SH-SY5Y (cell line): ENCODE data around the gene SERBP1.

Source experiments
- GATA2 ChIP-seq: IDR thresholded peaks from 2 replicates; pipeline ENCODE4 v1.6.1; 2011; ENCODE audit warnings: mild to moderate bottlenecking, low read depth, low read length
- GATA3 ChIP-seq: IDR thresholded peaks from 2 replicates; pipeline ENCODE4 v1.6.1; 2011; ENCODE audit warnings: low read depth, mild to moderate bottlenecking, low read length, moderate library complexity

Gene SERBP1

DNA sequence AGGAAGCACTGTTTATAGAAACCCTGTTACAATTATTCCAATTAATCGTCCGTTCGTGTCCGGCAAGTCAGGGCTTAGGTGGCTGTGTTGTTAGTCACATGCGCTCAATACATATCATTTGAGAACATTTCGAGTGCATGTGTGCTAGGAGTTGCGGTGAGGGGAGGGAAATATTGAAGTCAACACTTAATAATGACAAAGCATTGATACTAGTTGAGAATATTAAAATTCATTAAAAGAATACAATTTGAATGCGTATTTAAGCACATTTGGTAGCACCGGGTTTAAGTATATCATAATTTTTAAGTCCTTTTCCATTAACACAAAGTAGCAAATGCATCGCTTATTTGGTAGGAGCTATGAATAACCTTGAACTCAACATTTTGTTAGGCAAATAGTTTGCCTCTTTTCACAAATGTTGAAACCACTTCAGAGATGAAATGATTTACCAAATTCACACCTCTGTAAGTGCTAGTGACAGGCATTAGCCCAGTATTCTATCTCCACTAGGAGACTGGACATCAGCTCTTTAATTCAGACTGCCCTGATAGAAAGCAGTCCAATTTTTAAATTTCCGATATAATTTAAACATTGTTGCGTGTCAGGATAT lies 1.1 kb upstream of the SERBP1 start:
- TF ChIP-seq GATA2, result no peak
- TF ChIP-seq GATA3, result no peak

DNA sequence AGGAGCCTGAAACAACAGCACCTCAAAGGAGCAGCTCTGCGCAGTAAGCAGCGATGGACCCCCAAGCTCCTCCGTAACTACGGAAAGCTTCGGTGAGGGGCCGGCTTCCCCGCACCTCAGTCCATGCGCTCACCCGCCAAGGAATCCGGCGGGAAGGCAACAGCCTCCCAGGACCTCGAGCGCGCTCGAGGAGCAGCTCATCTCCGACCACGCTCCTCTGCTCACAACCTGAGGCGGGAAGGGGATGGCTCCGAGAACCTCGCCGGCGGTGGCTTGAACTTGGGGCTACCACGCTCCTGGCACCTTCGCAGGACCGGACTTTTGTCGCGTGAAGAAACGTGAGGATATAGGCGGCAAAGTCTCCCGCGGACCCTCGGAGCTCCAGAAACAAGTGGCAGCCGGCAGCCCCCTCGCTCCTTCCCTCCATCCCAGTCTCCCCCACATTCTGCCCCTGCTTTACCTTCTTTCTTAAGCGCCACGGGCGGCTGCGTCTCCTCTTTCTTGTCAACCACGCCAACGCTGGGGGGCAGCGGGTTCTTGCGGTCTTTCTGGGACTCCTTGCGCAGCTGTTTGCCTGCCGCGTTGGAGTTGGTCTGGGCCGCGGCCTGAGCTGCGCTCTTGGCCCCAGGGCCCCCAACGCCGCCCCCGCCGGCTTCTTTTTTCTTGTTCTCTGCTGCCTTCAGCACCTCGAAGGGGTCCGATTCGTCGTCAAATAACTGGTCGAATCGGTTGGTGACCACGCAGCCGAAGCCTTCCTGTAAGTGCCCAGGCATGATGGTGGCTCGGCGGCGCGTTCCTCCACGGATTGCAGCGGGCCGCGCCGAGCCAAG lies 459 bp downstream of the SERBP1 start:
- no peak for TF ChIP-seq GATA2
- no peak for TF ChIP-seq GATA3

DNA sequence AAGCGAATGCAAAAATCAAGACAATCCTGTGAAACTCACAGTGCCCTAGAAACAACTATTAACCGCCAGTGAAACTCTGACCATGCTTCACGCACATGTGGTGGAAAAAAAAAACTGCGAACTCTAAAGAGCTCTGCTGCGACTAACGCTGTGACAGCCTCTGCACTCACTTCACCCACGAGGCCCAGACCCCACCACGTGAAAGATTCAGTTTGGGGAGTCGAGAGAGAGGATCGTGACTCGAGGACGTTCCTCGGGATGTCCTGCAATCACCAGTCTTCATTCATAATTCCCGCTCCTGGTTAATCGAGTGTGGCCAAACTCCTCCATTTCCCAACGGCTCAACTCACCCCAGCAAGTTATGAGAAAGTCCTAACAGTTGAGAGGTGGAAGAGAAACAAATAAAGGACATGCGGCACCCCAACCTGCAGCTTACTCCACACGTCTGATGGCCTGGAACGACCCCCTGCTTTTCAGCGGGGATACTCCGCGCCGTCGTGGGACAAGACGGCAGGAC lies 1.1 kb downstream of the SERBP1 start:
- TF ChIP-seq GATA3 (no peak), GATA2 (no peak)

DNA sequence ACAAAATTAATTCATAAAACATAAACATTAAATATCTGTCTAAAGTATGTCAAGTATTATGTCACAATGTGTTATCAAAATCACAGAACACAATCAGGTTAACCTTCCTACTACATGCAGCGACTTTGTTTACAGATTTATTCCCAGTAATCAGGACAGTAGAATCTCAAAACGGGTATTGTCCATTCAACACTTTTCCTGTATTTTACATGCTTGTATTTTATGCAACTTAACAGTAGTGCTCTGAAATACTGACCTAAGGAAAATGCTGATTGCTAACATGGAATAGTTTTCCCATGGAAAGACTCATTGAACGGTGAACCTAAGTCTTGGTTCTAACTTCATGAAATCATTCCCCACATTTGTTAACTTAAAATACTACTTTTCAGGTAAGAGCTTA lies 2.3 kb downstream of the SERBP1 start:
- TF ChIP-seq GATA3 (no peak), GATA2 (no peak)

DNA sequence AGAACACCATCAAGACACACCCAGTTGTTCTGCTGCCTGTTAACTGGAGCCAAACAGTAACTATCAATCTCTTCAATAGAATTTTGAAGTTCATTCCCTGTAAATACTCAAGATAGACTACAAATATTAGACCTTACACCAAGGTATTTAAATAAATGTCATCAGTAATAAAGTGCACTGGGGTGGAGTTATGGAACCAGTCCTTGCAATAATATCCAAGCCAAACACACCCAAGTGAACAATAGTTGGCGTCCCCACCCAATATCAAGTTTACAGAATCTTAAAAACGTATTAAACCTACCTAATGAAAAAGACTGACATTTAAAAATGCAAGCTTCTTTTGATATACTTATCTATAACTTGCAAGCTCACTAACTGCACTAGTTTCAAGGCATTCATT lies 2.7 kb downstream of the SERBP1 start:
- TF ChIP-seq GATA3, result no peak
- no peak for TF ChIP-seq GATA2

DNA sequence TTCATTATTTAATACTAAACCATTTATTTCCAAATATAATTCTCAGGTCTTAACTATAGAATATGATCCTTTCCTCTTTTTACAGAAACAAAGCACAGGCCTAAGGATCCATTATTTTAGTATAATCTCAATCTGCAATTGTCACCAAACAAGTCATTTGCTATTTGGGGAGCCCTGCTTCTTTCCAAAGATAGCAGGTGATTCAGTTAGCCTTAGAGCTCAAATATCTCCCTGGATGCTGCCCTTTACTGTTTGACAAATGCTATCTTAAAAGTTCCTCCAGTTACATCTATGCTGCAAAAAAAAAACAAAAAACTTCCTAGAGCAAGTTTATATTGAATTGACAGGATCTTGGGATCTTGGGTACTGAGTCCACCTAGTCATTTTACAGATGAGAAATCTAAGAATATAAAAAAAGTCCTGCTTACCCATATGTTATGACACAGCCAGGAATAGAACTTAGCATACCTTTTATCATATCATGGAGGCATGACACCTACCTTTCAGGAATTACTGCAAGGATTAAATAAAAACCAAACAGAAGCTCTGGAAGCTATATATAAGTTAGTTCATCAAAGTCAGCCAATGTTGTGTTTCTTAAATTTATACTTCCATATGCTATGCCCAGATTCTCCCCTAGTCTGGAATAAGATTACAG lies 9.2 kb downstream of the SERBP1 start:
- TF ChIP-seq GATA2 (no peak), GATA3 (no peak)

DNA sequence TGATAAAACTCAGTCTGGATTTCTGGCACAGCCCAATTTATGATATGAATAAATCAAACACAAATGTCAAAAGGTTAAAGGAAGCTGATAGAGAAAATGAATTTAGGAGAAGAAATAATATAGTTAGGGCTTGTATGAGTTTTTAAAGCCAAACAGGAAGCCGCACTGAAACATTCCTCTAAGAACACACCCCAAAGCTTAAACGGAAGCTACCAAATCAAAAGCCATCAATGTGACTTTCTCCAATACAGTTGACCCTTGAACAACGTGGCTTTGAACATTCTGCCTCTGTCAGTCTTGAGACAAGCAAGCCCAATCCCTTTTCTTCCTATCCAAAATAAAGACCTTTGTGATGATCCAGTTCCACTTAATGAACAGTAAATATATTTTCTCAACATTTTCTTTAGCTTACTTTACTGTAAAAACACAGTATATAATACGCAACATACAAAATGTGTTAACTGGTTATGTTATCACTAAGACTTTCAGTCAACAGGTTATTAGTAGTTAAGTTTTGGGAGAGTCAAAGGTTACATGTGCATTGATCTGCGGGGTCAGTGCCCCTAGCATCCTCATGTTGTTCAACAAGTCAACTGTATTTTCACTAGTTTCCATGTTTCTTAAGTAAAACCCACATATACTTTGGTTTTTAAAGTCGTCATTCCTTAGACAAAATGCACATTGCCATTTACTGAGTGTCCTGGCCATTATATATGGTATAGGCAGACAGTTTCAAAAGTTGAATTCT lies 11.2 kb downstream of the SERBP1 start:
- TF ChIP-seq GATA2 (no peak), GATA3 (no peak)

DNA sequence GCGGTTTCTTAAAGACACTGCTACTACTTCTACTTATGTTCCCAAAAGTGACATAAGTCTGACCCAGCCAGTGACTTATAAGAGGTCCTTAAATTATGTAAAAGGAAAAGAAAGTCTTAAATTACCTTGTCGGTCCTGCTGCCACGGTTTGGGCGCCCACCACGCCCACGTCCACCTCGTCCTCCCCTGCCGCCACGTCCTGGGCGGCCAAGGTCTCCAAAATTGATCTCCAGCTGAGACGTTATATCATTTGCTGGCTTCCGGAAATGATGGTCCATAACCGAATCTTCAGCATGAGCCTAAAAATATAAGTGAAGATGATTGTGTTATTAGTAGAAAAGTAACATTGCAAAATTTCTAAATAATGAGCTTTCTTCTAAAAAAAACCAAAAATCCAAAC lies 15.2 kb downstream of the SERBP1 start:
- TF ChIP-seq GATA2 (no peak), GATA3 (no peak)

DNA sequence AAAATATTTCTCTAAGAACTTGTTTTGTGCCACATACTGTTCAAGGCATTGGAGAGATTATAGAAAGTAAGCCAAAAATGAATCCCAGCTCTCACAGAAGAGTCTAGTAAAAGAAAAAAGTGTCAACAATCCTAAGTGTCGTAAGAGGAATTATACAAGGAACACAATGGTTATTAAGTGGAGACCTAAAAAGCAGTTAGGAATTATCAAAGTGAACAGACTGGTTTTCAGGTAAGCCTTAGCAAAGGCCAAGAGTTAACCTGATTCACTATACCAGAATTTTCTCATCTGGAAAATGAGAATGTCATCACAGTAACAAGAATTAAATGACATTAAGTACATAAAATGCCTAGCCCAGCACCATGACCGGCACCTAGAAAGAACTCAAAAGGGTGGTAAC lies 15.6 kb downstream of the SERBP1 start:
- no peak for TF ChIP-seq GATA3
- TF ChIP-seq GATA2, result no peak

DNA sequence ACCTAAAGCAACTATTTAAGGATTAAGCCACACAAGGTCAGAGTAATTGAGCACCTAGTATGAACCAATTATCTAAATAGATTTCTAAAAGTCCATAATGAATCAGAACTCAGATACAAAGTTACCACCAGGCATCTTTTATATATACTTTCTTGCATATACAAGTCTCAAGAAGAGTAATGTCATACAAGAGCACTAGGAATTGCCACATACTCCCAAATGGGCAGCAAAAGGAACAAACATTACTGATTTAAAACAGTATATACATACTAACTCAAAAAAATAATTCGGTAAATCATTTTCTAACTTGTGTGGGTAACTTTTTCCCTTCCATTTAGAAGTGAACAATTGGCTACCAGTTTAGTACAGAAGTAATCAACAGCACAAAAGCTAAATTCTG lies 22.1 kb downstream of the SERBP1 start:
- TF ChIP-seq GATA3 (no peak), GATA2 (no peak)

DNA sequence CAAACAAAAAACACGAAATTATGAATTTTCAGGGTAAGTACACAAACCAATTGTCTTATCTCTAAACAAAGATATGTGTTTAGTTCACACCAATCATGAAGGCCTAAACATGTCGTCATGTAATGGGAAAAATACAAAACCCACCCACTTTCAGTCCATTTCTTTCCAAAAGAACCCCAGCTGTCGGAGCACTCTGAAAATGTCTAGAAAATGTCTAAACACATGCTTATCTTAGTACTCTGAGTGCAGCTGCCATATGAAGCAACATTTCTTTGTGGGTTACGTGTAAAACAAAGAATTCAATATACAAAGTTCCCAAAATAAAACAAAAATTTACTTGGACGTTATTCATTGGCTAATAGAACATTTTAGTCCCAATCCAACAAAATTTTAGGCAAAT lies 22.7 kb downstream of the SERBP1 start:
- no peak for TF ChIP-seq GATA2
- TF ChIP-seq GATA3, result no peak

DNA sequence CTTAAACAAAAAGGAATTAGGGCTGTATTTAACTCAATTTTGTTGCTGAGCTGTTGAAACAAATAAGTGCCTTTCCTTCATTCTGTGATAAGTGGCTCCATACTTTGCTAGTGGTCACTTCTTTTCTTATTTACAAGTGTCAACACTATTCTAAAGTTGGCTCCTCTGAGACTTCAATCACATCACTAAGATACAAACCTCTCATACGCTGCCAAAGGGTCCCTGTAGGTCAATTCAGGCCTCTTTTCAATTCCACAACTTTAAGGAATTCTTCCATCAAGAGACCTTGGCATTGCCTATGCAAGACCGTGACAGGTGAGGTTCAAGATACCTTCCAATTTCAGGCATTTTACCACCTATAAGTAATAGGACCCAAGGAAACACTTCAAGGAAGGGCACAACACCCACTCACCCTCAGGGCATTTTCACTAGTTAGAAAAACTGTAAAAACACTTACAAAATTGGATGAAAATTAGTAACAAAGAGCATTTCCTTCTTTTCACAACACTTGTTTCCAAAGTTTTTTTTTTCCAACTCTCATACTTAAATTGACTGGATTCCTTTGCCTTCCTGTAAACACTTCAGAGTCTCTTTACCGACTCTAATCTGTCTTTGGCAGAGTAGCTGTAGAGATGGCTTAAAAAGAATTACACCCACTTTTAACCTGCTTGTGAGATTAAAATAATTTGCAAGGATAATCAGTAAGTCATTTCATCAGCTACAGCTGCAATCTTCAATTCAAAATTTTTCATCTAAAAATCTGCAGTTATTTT lies 24.5 kb downstream of the SERBP1 start:
- no peak for TF ChIP-seq GATA2
- no peak for TF ChIP-seq GATA3

DNA sequence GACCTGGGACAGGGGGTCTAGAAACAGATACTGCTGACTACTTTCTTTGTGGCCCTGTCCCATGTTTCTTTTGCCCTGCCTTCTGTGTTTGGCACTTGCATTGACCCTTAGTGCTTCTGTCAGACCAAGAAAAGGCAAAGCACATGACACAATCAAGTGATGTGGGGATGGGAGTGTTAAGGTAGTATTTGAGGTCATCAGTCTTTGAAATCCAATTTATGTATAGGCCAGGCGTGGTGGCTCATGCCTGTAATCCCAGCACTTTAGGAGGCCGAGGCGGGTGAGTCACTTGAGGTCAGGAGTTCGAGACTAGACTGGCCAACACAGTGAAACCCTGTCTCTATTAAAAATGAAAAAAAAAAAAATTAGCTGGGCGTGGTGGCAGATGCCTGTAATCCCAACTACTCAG lies 26.0 kb downstream of the SERBP1 start:
- TF ChIP-seq GATA3, result no peak
- TF ChIP-seq GATA2, result no peak
